ENCODE data around the gene CKAP2L.

Gene CKAP2L

DNA sequence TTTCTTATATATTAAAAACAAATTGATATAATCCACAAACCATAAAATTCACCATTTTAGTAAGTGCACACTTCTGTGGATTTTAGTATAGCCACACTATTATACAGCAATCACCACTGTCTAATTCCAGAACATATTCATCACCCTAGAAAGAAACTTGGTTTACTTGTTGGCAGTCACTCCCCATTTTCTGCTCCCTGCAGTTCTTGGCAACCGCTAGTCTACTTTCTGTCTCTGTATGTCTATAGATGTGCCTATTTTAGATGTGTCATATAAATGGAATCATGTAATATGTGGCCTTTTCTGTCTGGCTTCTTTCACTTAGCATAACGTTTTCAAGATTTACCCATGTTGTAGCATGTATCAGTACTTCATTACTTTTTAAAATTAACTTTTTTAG, 5.7 kb downstream of the CKAP2L start:
- Mint-ChIP-seq H3K36me3 (ENCODE audit: low read depth) (peaks cover 56% of the 10 kb centered on the region), H3K27me3 (ENCODE audit: low read depth) (no peaks in the 10 kb centered on the region)

DNA sequence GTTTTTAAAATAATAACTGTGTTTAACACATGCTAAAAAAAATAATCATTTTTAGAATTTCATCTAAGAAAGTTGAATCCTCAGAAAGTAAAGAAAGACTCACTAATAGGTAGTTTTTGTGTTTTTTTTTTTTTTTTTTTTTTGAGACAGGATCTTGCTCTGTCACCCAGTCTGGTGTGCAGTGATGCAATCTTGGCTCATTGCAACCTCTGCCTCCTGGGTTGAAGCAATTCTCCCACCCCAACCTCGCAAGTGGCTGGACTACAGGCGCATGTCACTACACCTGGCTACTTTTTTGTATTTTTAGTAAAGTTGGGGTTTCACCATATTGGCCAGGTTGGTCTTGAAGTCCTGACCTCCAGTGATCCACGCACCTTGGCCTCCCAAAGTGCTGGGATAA, 7.1 kb downstream of the CKAP2L start:
- peaks cover 59% of the 10 kb centered on the region for H3K36me3 Mint-ChIP-seq (ENCODE audit: low read depth)

More for the DNA sequence above, 5.7 kb downstream of the CKAP2L start:
- no peak overlapping the region for H3K4me3 Mint-ChIP-seq
- H3K9me3 Mint-ChIP-seq: no peaks in the 10 kb centered on the region
- H3K27ac Mint-ChIP-seq: no peak overlapping the region
- peaks cover 46% of the 10 kb centered on the region for H3K4me1 Mint-ChIP-seq (ENCODE audit: low read depth)

DNA sequence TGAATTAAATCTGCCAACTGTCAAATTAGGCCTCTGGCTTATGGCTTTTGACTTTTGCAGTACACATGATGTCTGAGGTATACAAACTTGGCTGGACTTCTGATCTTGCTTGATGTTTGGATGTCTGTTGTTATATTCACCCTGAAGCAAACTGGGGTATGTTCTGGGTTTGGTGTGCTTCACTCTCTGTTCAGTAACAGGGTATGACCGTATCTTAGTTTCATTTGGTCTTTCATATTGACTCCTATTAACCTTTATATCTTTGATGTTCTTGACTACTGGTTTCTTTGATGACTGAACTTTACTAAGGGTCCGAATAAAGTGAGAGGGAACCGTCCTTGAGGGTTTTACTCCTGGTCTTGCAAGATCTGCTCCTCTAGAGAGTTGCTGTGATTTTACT, 8.2 kb downstream of the CKAP2L start:
- Mint-ChIP-seq H3K27ac (no peak overlapping the region), H3K9me3 (no peaks in the 10 kb centered on the region), H3K4me1 (ENCODE audit: low read depth) (peaks cover 30% of the 10 kb centered on the region), H3K36me3 (ENCODE audit: low read depth) (peaks cover 58% of the 10 kb centered on the region), H3K4me3 (no peak overlapping the region), H3K27me3 (ENCODE audit: low read depth) (no peaks in the 10 kb centered on the region)

More for the DNA sequence above, 7.1 kb downstream of the CKAP2L start:
- Mint-ChIP-seq H3K27ac (no peak overlapping the region), H3K4me3 (no peak overlapping the region), H3K27me3 (ENCODE audit: low read depth) (no peaks in the 10 kb centered on the region), H3K4me1 (ENCODE audit: low read depth) (peaks cover 35% of the 10 kb centered on the region), H3K9me3 (no peaks in the 10 kb centered on the region)

DNA sequence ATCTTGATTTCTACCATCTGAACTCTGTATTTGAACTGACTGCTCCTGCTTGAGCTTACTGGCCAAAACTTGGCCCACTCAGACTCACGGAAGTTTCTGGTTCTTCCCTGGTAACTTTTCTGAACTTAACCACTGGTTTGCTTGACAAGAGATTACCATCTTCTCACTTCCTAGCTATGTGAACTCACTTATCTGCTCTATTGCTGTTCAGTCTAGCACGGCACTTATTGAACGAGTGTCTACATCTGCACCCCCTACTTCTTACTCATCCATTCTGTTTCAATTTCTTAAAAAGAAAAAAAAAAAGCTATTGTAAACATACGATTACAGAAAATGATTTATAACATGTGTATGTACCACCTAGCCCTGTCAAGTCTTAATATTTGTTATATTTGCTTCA, 9.0 kb downstream of the CKAP2L start:
- Mint-ChIP-seq H3K9me3 (no peaks in the 10 kb centered on the region), H3K4me1 (ENCODE audit: low read depth) (peaks cover 29% of the 10 kb centered on the region), H3K36me3 (ENCODE audit: low read depth) (peaks cover 59% of the 10 kb centered on the region), H3K27ac (no peak overlapping the region), H3K27me3 (ENCODE audit: low read depth) (no peaks in the 10 kb centered on the region), H3K4me3 (no peak overlapping the region)

DNA sequence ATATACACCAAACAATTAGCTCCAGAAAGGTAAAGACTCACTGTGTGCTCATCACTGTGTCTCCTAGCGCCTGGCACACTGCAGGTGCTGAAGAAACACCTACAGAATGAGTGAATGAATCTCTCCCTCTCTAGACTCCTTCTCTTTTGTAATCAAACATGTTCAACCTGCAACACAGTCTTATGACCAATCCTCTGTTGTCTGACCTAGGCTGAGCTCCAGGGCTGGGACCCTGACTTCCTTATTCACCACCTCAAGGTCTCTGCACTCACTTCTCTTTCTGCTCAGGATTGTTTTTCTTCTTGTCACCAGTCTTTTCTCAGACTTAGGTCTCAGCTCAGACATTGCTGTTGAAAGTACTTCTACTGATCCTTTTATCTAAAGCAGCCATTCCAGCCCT, 9.8 kb downstream of the CKAP2L start:
- no peak overlapping the region for H3K4me3 Mint-ChIP-seq
- H3K36me3 Mint-ChIP-seq (ENCODE audit: low read depth): peaks cover 62% of the 10 kb centered on the region

DNA sequence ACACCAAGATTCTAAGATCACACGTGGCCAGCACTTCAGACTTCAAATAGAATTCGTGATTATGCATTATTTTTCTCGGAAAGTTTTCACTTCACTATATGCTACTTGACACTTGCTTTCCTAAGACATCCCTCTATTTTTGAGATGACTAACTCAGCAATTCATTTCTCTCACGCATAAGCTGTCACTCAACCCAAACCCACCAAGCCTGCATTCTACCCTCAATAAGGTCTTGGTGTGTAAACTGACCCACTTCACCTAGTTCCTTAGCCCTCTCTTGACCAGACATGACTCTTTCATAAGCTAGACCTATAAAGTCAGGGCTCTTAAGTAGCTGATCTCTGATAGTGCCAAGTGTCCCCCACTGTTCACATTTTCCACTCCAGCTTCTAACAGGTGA, 11.7 kb downstream of the CKAP2L start:
- no peak overlapping the region for H3K4me3 Mint-ChIP-seq
- no peaks in the 10 kb centered on the region for H3K27me3 Mint-ChIP-seq (ENCODE audit: low read depth)
- H3K9me3 Mint-ChIP-seq: no peaks in the 10 kb centered on the region
- H3K4me1 Mint-ChIP-seq (ENCODE audit: low read depth): peaks cover 36% of the 10 kb centered on the region
- H3K36me3 Mint-ChIP-seq (ENCODE audit: low read depth): peaks cover 52% of the 10 kb centered on the region
- no peak overlapping the region for H3K27ac Mint-ChIP-seq

More for the DNA sequence above, 9.8 kb downstream of the CKAP2L start:
- H3K27ac Mint-ChIP-seq: no peak overlapping the region
- peaks cover 38% of the 10 kb centered on the region for H3K4me1 Mint-ChIP-seq (ENCODE audit: low read depth)
- H3K27me3 Mint-ChIP-seq (ENCODE audit: low read depth): no peaks in the 10 kb centered on the region
- no peaks in the 10 kb centered on the region for H3K9me3 Mint-ChIP-seq

DNA sequence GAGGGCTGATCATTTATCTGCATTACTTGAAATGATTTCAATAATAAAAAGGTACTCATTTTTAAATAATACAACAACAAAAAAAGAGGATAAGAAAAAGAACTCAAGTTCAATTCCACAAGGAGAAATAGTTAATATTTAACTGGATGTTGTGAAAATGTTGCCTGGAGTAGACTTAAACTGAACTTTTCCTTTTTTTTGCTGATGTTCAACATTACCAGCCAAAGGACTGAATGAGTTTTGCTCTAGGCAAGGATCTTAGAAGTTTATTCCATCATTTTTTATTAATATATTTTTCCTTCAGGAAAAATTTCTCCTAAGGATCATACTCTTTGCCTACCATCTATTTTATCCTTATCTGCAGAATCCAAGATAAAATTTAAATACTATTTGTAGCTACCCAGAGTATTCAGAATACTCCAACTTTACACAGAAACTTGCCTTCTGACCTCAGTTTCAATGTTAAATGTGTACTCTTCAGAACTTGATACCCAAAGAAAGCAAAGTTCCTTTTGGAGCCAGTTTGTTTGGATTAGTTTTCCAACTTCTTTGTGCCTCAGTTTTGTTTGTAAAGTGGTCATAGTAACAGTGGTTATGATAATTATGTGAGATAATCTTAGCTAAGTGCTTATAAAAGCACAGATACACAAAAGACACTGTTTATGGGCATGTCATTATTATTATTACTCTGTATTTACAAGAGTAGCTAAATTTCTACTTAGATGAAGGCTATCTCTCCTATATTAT, 12.8 kb downstream of the CKAP2L start:
- H3K4me1 Mint-ChIP-seq (ENCODE audit: low read depth): peaks cover 36% of the 10 kb centered on the region
- no peaks in the 10 kb centered on the region for H3K9me3 Mint-ChIP-seq
- peaks cover 52% of the 10 kb centered on the region for H3K36me3 Mint-ChIP-seq (ENCODE audit: low read depth)
- no peak overlapping the region for H3K4me3 Mint-ChIP-seq
- peak overlapping the region; percentile 62 for H3K27ac Mint-ChIP-seq
- no peaks in the 10 kb centered on the region for H3K27me3 Mint-ChIP-seq (ENCODE audit: low read depth)

DNA sequence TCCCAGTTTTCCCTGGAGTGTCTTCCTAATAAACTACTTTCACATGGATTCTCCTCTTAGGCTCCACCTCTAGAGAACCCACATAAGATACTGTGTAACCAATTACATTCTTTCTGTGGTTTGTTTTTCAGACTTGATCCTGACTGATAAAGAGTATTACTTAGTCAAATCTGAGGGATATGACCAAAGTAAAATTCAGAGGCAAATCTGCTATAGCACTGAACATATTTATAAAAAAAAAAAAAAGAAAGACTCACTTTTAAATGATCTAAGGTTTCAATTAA, 13.9 kb downstream of the CKAP2L start:
- H3K36me3 Mint-ChIP-seq (ENCODE audit: low read depth): peaks cover 45% of the 10 kb centered on the region
- H3K4me3 Mint-ChIP-seq: peak overlapping the region; percentile 33
- H3K4me1 Mint-ChIP-seq (ENCODE audit: low read depth): peaks cover 30% of the 10 kb centered on the region
- H3K9me3 Mint-ChIP-seq: no peaks in the 10 kb centered on the region
- no peaks in the 10 kb centered on the region for H3K27me3 Mint-ChIP-seq (ENCODE audit: low read depth)
- H3K27ac Mint-ChIP-seq: peak overlapping the region; percentile 90

DNA sequence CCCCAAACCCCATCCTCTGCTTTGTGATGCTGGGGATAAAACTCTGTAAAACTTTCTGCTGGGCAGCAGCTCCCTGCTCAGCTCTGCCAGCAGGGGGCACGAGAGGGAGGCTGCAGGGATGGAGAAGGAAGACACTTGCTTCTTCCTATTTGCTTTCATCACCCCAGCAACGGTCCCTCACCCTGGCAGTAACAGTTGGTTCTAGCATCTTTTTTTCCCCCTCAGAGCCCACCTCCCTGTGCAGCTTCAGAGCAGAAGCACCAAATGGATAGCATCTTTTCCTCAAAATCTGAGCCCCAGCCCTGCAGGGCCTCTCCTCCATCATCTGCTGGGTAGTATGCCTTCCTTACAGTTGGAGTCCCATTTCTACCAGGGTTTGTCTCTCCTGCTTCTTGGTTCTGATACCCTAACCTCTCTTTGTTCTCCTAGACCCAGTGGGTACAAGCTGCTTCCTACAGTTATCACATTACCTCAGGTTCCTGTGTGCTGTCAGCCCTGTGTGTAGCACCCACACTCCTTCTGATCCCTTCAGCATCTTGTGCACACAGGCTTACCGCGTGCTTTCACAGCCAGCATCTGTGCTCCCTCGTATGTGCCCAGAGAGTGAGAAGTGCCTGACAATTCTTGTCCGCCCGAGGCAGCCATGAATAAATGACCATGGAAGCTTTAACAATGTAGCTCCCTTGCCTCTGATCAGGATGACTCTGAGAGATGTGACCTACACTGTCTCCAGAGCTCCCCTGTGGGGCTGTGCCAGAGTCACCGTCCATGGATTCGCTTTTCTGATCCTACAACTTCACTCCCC, 14.5 kb downstream of the CKAP2L start:
- Mint-ChIP-seq H3K27me3 (ENCODE audit: low read depth) (no peaks in the 10 kb centered on the region), H3K4me3 (peak overlapping the region; percentile 33), H3K9me3 (no peaks in the 10 kb centered on the region), H3K4me1 (ENCODE audit: low read depth) (peaks cover 27% of the 10 kb centered on the region), H3K36me3 (ENCODE audit: low read depth) (peaks cover 41% of the 10 kb centered on the region), H3K27ac (peak overlapping the region; percentile 90)

DNA sequence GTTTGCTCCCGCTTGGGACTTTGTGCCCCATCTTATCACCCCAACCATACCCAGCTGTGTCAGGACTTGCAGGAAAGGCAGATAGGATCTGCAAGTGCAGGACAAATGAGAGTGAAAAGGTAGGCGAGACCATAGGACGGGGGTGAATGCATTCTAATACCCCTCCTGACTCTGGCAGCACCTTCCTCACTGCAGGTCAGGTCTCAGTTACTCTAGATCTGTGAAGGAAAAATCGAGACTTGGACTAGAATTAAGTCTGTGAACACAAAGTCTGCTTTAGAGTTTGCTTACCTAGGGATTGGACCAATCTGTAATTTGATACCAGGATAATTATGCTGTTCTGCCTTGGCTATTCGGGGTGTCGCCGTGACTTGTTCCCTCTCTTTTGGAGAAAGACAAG, 23.9 kb downstream of the CKAP2L start:
- H3K27ac Mint-ChIP-seq: no peak overlapping the region

DNA sequence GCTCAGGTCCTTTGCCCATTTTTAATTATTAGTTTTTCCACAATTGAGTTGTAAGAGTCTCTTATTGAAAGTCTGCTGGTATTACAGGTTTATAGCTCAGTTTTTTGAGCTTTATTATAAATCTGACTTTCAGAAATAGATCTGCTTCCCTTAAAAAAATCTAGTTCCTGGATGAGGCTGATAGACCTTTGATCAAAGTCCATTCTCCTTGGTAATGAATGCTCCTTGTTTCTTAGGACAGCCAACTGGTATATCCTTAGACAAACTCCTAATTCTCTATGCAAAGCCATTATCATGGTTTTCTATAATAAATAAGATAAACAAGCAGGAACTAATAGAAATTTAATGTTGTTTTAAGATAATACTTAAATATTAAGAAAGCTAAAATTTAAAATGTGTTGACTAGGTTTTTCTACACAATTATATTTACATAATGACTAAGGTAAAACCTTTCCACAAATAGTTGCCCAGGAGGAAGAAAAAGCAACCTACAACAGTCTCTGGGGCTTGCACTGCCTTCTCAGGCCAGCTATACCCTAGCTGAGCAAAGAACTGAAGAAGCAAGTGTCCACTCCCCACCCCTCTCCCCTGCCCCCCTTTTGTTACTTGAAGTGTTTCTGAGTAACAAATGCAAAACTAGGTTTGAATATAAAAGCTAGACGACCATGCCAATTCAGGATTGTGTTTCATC, 26.7 kb downstream of the CKAP2L start:
- Mint-ChIP-seq H3K4me3 (no peak overlapping the region), H3K36me3 (ENCODE audit: low read depth) (peaks cover 36% of the 10 kb centered on the region), H3K9me3 (no peaks in the 10 kb centered on the region), H3K4me1 (ENCODE audit: low read depth) (no peaks in the 10 kb centered on the region), H3K27me3 (ENCODE audit: low read depth) (no peaks in the 10 kb centered on the region), H3K27ac (no peak overlapping the region)

More for the DNA sequence above, 23.9 kb downstream of the CKAP2L start:
- no peaks in the 10 kb centered on the region for H3K4me1 Mint-ChIP-seq (ENCODE audit: low read depth)
- H3K36me3 Mint-ChIP-seq (ENCODE audit: low read depth): peaks cover 45% of the 10 kb centered on the region
- no peaks in the 10 kb centered on the region for H3K27me3 Mint-ChIP-seq (ENCODE audit: low read depth)
- no peaks in the 10 kb centered on the region for H3K9me3 Mint-ChIP-seq
- H3K4me3 Mint-ChIP-seq: no peak overlapping the region

DNA sequence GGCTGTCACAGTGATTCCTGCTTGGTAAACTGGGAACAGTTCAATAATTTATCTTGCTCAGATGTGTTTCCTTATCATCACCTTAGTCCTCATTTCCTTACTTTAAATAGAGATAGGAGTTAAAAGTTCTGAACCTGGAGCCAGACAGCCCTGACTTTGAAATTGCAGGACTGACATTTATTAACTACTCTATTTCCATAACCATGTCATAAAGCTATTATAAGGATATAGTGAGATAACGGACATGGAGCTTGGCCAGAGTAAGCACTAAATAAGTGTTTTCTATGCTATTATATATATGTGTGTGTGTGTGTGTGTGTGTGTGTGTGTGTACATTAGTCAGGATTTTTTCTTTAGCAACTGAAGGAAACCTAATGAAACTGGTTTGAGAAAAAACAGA, 30.5 kb downstream of the CKAP2L start:
- no peaks in the 10 kb centered on the region for H3K27me3 Mint-ChIP-seq (ENCODE audit: low read depth)
- no peak overlapping the region for H3K27ac Mint-ChIP-seq
- H3K4me3 Mint-ChIP-seq: no peak overlapping the region
- H3K9me3 Mint-ChIP-seq: no peaks in the 10 kb centered on the region
- H3K4me1 Mint-ChIP-seq (ENCODE audit: low read depth): no peaks in the 10 kb centered on the region
- H3K36me3 Mint-ChIP-seq (ENCODE audit: low read depth): peaks cover 12% of the 10 kb centered on the region

DNA sequence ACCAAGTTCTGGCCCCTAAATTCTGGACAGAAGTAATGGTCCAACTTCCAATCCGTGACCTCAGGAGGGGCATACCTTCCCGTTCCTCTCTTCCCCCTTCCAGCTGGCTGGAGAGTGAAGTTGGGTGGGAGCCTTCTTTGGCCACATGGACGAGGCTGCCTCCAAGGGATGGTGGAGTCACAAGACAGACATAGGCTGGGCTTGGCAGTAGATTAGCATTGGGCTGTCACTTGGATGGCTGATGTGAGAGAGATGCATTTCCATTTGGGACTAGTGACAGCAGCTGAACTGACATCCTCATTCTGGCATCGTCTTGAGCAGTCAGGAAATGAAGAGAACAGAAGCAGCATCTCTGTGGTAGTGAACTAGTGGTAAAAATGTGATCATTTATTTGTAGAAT, 31.0 kb downstream of the CKAP2L start:
- H3K36me3 Mint-ChIP-seq (ENCODE audit: low read depth): peaks cover 12% of the 10 kb centered on the region
- no peak overlapping the region for H3K4me3 Mint-ChIP-seq
- no peaks in the 10 kb centered on the region for H3K9me3 Mint-ChIP-seq
- no peaks in the 10 kb centered on the region for H3K4me1 Mint-ChIP-seq (ENCODE audit: low read depth)
- no peaks in the 10 kb centered on the region for H3K27me3 Mint-ChIP-seq (ENCODE audit: low read depth)
- H3K27ac Mint-ChIP-seq: no peak overlapping the region

DNA sequence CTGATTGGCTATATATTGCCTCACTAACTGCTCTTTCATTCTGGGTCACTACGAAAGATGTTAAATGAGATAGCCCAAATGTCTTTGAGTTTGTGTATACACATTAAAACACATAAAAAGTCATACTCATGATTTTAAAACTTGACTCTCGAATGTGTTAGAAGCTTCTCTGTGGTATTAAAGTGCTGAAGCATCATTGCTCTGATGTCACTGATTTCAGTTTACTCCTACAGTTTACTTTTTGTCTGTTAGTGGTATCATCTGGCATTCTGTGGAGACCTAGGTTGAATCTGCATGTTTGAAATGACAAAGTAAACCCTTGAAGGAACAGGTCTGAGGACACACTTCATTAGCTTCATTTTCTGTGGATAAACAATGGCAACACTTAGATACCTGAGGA, 32.9 kb downstream of the CKAP2L start:
- Mint-ChIP-seq H3K27me3 (ENCODE audit: low read depth) (no peaks in the 10 kb centered on the region), H3K27ac (no peak overlapping the region), H3K4me1 (ENCODE audit: low read depth) (peaks cover 12% of the 10 kb centered on the region), H3K9me3 (no peaks in the 10 kb centered on the region), H3K36me3 (ENCODE audit: low read depth) (peaks cover 2% of the 10 kb centered on the region), H3K4me3 (no peak overlapping the region)

DNA sequence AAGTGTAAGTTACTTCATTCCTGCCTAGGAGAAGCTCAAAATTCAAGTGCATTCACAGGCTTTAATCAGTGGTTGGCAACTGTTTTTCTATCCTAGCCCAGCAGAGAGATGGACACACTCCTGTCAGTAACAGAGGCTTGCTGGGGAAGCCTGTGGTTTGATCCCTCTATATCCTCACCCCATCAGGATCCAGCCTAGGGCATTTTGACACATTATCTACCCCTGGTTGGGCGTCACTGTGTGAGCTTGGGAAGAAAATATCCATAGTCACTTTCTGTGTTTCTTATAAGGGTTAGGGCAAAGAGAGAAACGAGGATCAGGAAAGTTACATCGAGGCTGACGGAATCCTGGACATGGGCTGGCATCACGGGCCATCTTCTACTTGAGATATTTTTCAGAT, 33.6 kb downstream of the CKAP2L start:
- H3K27ac Mint-ChIP-seq: no peak overlapping the region

More for the DNA sequence above, 33.6 kb downstream of the CKAP2L start:
- Mint-ChIP-seq H3K4me3 (no peak overlapping the region), H3K9me3 (no peaks in the 10 kb centered on the region), H3K27me3 (ENCODE audit: low read depth) (no peaks in the 10 kb centered on the region), H3K4me1 (ENCODE audit: low read depth) (peaks cover 14% of the 10 kb centered on the region), H3K36me3 (ENCODE audit: low read depth) (no peaks in the 10 kb centered on the region)
